Skeletal muscle cell (primary cell): ENCODE results near the gene RASL11A.
"Not testable (repeated sequence)": the region's sequence is repeated elsewhere in the genome, so short reads cannot be mapped to it uniquely, and the experiment has no call there.

ENCODE experiments used
- DNase-seq: peaks from one replicate; pipeline ENCODE4 v3.0.0-alpha.2; 2010; ENCODE audit warnings: low read depth
- H3K4me3 ChIP-seq: 2 replicates; pipeline ENCODE4 v1.5.1; 2011; ENCODE audit warnings: low read depth, mild to moderate bottlenecking, control low read depth, low read length, moderate library complexity

Gene RASL11A, protein sequence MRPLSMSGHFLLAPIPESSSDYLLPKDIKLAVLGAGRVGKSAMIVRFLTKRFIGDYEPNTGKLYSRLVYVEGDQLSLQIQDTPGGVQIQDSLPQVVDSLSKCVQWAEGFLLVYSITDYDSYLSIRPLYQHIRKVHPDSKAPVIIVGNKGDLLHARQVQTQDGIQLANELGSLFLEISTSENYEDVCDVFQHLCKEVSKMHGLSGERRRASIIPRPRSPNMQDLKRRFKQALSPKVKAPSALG

DNA sequence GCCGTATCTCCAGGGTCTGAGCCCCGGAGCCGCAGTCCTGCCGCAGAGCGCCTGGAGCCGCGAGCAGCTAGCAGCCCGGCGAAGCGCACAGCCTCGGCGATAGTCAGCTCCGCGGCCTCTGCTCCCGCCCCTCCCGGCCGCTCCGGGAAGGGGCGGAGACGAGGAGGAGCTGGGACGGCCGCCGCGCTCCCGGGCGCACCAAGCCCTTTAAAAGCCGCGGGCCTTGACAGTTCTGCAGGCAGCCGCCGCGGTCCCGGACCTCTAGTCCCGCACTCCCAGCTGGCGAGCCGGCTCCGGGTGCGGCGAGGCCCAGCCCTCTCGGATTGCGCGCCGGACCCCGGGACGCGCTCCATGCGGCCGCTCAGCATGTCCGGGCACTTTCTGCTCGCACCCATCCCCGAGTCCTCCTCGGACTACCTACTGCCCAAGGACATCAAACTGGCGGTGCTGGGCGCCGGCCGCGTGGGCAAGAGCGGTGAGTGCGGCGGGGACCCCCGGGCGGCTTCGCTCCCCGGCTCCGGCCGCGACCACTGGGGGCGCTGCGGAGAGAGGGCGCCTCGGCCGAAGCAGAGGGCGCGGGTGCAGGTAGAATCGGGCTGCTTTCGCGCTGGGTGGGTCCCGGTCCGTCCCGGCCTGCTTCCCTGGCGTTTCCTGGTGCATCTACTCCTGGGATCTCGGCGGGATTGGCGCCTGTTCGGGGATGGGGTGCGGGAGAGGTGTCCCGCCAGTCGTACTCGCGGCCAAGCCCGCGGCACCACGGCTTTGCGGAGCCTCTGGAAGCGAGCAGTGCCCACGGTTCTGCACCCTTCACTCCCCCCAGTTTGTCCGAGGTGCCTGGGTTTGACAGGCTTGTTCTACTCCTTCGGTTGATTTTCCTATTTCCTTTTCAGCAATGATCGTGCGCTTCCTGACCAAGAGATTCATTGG lies at the start of gene RASL11A:
Gene RASL11A (plus strand): TSS at position 237 of the 927 bp plus-strand sequence. CDS start 115 bp downstream, at position 352.
- H3K4me3 ChIP-seq = peak within 1 kb of the TSS; percentile 81
- DNase-seq = peak; percentile 49

DNA sequence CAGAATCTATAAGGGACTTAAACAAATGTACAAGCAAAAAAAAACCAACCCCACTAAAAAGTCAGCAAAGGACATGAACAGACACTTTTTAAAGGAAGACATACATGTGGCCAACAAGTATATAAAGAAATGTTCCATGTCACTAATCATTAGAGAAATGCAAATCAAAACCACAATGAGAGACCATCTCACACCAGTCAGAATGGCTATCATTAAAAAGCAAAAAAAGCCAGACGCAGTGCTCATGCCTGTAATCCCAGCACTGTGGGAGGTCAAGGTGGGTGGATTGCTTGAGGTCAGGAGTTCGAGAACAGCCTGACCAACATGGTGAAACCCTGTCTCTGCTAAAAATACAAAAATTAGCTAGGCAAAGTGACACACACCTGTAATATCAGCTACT lies 48.5 kb upstream of the RASL11A start:
- not testable (repeated sequence) for DNase-seq, H3K4me3 ChIP-seq

- DNase-seq = no peak
- H3K4me3 ChIP-seq = no peak overlapping the region
Observed at GRCh38 chr13:27226991-27227390, 43.6 kb upstream of the RASL11A start.

- H3K4me3 ChIP-seq = no peak overlapping the region
- no peak for DNase-seq
Observed at GRCh38 chr13:27228131-27228530, 42.5 kb upstream of the RASL11A start.

DNA sequence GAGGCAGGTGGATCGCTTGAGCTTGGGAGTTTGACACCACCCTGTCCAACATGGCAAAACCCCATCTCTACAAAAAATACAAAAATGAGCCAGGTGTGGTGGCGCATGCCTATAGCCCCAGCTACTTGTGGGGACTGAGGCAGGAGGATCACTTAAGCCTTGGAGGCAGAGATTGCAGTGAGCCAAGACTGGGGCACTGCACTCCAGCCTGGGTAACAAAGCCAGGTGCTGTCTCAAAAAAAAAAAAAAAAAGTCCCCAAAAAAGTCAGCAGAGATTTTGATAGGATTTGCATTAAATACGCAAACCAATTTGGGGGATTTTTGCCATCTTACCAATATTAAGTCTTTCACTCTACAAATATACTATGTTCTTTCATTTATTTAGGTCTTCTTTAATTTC lies 41.0 kb upstream of the RASL11A start:
- DNase-seq = no peak
- H3K4me3 ChIP-seq = no peak overlapping the region

DNA sequence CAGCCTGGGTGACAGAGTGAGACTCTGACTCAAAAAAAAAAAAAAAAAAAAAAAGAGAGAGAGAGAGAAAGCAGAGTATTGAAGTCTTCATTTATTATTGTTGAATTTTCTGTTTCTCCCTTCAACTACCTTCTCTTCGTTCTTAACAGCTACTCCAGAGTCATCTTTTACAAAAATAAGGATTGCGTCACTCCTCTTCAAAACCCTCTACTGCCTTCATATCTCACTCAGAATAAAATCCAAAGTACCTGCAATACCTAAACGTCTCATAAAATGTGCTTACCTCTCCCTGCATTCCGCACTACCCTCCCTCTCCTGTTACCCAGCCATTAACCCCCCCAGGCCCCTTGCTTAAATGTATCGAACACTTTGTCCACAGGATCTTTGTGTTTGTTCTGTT lies 36.7 kb upstream of the RASL11A start:
- DNase-seq = no peak
- no peak overlapping the region for H3K4me3 ChIP-seq

DNA sequence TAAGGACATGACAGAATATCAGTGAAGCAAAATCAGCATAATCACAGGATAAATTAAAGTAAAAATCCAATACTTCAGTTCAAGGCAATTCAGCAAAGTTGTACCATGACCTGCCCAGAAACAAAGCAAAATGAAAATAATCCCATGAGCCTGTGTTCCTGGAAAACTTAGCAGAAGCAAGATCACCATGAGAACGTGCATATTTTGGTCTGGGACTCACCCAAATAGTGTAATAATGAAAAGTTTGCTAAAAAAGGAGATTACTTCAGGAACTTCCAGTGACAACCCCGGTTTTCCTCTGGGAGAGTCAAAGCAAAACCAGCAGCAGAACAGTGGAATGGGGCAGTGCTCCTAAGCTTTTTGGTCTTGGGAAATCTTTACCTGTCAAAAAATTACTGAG lies 34.2 kb upstream of the RASL11A start:
- DNase-seq = no peak

GRCh38 chr13:27242702-27243101 lies 27.9 kb upstream of the RASL11A start:
- DNase-seq = no peak
- H3K4me3 ChIP-seq = no peak overlapping the region

More for the DNA sequence above, 34.2 kb upstream of the RASL11A start:
- H3K4me3 ChIP-seq = no peak overlapping the region

GRCh38 chr13:27245610-27246009 lies 25.0 kb upstream of the RASL11A start:
- DNase-seq = no peak
- H3K4me3 ChIP-seq = no peak overlapping the region

DNA sequence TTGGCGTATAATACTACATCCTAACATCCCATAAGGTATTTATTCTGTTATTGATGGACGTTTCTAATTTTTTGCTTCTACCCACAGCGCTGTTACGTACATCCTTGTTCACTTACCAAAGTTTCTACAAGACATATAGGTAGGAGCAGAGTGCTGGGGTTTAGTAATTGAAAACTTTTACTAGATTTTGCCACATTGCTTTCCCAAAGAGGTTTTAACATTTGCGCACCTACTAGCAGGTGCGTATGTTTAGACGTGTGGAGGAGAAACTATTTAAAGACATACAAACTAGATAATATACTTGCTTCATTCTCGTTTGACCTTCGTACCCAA lies 19.8 kb upstream of the RASL11A start:
- peak overlapping the region; percentile 95 for H3K4me3 ChIP-seq
- DNase-seq = no peak

GRCh38 chr13:27251166-27252091 lies 19.2 kb upstream of the RASL11A start, which contains the start of gene RPL21:
RPL21 (plus strand) TSS chr13:27251558; CDS start chr13:27253777, 2,219 bp downstream.
- peak within 1 kb of the TSS; percentile 95 for H3K4me3 ChIP-seq
- peak; percentile 96 for DNase-seq

DNA sequence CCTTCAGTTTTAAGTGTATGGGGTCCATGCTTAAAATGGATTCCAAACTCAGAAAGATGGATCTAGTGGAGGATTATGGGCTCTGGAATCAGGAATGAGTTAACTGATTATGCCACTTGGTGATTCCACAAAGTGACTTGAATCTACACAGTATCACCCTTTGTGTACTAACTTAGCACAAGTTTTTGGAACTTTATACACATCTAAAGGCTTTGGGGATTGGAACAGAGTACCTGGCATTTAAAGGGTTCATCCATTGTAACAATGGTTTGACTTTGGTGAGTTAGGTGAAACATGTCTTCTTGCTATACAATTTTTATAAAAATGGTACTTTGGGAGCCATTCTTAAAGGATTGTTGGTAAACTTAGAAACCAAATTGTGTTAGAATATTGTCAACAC lies 18.2 kb upstream of the RASL11A start:
- no peak for DNase-seq
- peak overlapping the region; percentile 95 for H3K4me3 ChIP-seq

GRCh38 chr13:27257233-27257568 lies 13.4 kb upstream of the RASL11A start:
- no peak overlapping the region for H3K4me3 ChIP-seq
- DNase-seq = no peak

GRCh38 chr13:27257648-27258253 lies 12.9 kb upstream of the RASL11A start:
- H3K4me3 ChIP-seq = no peak overlapping the region
- no peak for DNase-seq

- H3K4me3 ChIP-seq = no peak overlapping the region
- DNase-seq = no peak
Observed at GRCh38 chr13:27258637-27259386, 11.8 kb upstream of the RASL11A start.

GRCh38 chr13:27259831-27260230 lies 10.8 kb upstream of the RASL11A start:
- no peak overlapping the region for H3K4me3 ChIP-seq
- DNase-seq = no peak

DNA sequence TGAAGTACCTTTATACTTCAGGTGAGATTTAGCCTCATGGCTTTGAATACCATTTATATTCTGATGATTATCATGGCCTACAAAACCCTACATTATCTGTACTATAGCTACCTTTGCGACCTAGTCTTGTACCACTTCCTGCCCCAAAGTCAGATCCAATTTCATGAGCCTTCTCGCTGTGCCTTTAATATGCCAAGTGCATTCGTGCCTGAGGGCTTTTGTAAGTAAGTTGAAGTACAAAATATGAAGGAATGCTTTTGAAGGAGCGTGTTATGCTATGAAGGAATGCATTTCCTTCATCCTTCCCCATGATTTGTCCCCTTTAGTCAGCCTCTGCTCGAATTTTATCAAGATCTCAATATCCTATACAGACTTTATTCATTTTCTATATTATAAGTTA lies 9.2 kb upstream of the RASL11A start:
- DNase-seq = no peak

DNA sequence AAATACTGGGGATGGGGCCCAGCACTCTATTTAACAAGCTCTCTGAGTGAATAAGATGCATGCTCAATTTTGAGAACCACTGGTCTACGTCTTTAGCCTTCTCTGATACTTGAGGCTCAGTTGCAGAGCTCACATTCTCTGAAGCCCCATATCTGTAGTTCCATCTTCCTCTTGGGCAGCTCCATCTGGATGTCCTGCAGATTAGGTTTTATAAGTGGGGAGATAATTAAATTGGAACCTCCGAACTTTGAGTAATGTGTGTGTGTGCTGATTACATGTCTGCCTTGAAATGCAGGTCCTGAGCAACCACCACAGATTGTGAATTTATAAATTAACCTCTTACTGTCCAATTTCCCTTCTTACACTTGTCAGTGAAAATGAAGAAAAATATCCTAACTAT lies 7.2 kb upstream of the RASL11A start:
- no peak overlapping the region for H3K4me3 ChIP-seq
- DNase-seq = no peak

More for the DNA sequence above, 9.2 kb upstream of the RASL11A start:
- no peak overlapping the region for H3K4me3 ChIP-seq

DNA sequence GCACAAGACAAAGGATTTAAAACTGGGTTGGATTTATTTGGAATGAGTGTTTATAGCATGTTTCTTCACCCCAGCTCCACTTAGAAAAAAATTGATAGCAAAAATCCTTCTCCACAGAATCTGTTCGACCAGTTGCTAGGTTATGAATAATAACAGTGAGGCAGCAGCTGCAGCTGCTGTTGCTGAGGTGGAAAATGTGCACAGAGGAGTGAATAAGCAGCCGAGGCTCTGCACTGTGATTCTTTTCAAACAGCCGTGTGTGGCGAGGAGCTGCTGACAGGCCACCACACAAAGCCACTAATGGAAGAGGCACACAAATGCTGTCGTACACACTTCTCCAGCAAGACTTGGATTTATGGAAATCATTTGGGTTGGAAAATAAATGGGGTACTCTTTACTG lies 6.4 kb upstream of the RASL11A start:
- H3K4me3 ChIP-seq = no peak overlapping the region
- DNase-seq = peak; percentile 54
